Activated CD8-positive, alpha-beta memory T cell treated with anti-CD3 and anti-CD28 coated beads, Interleukin-2, amount 50 U/mL, for 1 hour (primary cell): ENCODE measurements around the gene RPL32.
"Not testable (repeated sequence)": the region's sequence is repeated elsewhere in the genome, so short reads cannot be mapped to it uniquely, and the experiment has no call there.

Experiments
- DNase-seq: peaks from one replicate; pipeline ENCODE4 v3.0.0-alpha.2; 2020; ENCODE audit errors: extremely low read depth

The RPL32 gene

DNA sequence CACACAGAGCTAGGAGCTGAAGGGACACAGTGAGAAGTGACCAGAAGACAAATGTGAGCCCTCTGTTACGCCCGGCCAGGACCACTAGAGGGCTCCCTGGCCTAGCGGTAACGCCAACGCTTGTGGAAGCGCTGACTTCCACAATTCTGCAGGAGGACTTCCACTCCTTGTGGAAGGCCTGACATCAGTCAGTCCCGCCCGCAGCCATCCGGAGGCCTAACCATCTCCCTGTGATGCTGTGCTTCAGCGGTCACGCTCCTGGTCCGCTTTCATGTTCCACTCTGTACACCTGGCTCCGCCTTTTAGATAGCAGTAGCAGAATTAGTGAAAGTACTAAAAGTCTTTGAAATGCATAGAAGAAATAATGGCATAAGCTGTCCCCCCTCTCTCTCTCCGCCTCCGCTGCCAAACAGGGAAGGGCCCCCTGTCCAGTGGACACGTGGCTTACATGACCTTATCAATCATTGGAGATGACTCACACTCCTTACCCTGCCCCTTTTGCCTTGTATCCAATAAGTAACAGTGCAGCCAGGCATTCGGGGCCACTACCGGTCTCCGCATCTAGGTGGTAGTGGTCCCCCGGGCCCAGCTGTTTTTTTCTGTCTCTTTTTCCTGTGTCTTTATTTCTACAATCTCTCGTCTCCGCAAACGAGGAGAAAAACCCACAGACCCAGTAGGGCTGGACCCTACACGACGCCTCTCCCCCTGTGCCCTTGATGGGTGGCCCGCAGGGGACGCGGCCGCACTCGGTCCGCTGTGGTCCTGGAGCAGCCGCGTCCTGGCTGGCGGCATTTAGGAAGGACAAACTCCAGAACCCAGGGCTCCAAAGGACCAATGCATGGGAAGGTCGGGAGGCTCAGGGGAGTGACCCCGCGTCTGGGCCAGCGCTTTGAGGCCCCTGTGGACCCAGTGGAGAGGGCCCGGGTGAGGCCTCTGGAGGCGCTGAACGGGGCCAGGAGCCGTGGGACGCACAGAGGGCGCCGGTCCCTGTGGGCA, 27.0 kb upstream of the RPL32 start:
- no peak for DNase-seq

DNA sequence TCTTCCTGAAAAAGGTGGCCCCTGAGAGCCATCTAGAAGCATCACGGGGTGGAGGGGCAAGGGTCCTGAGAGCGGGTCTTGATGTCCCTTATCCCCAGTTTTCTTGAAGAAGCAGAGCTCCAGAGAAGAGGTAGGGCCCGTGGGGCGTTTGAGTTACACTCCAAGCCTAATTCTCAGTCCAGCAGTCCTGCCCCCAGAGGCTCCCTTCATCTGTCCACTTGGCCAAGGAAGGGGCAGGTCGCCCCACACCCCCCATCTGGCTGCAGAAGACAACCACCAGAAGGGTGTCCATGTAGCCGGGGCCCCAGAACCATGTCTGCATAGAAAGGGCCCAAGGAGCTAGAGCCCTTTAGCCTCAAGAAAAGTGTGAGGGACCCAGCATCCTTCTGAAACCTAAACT, 25.5 kb upstream of the RPL32 start:
- DNase-seq: no peak

DNA sequence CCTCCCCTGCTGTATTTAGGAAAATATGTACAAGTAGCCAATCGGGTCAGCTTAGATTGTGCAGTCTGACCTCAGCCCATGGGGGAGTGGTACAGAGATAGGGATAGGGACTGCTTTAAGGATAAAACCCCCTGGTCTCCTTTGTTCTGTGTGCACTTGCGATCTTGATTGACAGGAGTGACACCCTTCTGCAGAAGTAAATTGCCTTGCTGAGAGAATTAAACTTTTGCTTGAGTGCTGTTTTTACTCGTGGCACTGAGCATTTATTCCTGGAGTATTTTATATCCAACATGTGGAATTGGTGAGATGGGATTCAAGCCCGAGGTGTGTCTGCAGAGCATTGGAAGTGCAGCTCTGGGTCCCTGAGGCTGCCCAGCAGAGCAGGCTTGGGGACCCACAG, 23.9 kb upstream of the RPL32 start:
- no peak for DNase-seq

DNA sequence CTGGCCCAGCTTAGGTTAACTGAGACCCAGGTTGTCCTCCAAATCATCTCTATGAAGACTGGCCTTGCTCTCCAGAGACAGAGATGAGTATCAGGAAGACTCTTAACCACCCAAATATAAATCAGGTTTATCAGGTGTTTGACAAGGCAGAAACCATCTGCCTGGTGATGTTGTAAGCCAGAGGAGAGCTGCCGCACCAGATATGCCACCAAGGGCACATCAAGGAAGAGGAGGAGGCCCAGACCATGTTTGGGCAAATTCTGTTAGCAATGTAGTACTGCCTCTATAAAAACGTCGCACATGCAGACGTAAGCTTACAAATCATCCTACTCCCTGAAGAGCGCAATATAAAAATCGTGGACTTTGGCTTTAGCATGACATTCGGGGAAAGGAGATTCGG, 21.0 kb upstream of the RPL32 start:
- DNase-seq: no peak

DNA sequence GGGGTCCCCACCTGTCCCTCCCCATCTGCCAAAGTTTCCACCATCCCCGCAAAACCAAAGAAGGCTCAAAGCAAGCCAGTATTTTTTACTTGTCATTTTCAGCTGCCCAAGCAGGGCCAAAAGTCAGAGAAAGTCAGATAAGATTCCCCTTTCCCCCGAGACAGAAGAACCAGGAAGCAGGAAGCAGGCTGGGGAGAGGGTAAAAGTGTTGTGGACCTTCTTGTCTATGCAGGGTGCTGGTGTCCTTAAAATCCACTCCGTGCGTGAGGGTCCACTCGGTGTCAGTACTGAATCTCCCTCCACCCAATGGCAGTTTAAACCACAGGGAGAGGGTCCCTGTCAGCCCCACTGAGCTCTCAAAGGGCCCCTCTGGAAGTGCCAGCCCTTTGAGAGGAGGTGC, 20.2 kb upstream of the RPL32 start:
- DNase-seq: no peak

DNA sequence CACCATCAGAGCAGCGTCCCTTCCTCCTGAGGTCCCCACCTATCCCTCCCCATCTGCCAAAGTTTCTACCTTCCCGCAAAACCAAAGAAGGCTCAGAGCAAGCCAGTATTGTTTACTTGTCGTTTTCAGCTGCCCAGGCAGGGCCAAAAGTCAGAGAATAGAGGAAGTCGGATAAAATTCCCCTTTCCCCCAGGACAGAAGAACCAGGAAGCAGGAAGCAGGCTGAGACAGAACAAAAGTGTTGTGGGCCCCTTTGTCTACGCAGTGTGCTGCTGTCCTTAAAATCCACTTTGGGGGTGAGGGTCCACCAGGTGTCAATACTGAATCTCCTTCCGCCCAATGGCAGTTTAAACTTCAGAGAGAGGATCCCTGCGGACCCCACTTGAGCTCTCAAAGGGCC, 18.5 kb upstream of the RPL32 start:
- DNase-seq: no peak

DNA sequence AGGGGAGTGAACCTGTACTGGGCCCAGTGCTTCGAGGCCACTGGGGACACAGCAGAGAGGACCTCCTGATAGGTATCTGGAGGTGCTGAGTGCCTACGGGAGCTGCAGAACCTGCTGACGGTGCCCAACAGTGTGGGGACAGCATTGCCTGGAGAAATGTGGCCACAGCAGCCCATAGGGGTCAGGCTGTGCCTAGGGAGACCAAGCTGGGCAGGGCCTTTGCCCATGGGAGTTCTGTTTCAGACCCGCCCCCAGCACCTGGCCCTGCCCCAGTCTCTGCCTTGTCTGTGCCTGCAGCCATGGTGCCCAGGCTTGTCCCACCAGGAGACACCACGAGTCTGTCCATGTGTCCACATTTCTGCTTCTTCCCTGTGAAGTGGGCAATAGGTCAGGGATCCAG, 15.3 kb upstream of the RPL32 start:
- DNase-seq: no peak

DNA sequence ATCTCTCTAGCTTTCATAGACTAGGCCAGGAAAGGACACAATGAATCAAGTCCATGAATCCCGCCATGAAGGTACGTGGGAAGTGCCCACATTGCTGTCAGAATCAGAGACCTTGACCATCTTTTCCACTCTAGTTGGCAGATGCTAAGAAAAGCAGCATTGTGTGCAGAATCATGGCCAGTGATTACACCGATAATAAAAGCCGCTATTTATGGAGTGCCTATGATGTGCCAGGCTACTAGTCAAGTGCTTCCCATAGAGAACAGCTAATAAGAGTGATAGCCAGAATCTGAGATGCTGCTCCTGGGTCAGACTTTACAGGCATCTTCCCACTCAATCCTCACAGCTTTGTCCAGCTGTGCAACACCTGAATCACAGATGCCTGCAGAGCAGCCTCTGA, 13.2 kb upstream of the RPL32 start:
- DNase-seq: no peak

DNA sequence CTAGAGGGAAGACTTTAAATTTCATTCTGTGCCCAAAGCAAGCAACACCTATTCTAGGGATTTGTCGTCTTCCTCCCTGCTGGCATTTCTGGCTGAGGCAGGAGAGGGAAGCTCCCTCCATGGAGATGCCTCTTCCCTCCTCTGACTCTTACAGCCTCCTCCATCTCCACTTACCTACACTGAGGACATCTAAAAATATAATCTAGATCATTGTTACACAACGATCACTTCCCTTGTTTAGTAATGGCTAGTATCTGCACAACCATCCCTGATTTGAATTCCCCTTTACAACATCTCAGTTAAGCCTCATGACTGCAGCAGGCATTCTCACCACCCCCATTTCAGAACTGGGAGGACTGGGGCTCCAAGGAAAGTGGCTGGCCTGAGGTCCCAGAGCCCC, 12.5 kb upstream of the RPL32 start:
- DNase-seq: not testable (repeated sequence)

DNA sequence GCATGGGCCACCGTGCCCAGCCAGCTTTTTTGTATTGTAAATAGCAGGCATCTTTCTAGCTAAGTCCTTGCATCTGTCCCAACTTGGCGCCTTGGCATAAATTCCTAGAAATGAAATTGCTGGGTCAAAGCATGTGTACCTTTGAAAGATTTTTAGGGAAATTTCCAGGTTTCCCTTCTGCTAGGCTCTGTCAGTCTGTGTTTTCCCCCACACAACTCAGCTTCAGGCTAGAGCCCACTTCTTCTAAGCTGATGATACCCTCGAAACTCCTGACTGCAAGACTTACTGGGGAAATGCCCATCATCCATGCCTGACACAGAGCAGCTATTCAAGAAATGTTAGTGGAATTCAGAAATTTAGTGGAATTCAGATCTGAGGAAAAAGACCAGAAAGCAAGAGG, 10.8 kb upstream of the RPL32 start:
- DNase-seq: no peak

DNA sequence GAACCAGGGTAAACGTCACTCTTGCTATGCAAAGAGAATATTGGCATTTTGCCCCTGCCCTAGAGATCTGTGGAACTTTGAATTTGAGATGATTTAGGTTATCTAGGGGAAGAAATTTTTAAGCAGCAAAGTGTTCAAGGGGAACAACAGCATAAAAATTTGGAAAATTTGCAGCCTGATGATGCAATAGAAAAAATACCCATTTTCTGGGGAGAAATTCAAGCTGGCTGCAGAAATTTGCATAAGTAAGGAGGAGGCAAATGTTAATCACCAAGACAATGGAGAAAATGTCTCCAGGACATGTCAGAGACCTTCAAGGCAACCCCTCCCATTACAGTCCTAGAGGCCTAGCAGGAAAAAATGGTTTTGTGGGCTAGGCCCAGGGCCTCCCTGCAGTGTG, 4.4 kb upstream of the RPL32 start:
- no peak for DNase-seq

DNA sequence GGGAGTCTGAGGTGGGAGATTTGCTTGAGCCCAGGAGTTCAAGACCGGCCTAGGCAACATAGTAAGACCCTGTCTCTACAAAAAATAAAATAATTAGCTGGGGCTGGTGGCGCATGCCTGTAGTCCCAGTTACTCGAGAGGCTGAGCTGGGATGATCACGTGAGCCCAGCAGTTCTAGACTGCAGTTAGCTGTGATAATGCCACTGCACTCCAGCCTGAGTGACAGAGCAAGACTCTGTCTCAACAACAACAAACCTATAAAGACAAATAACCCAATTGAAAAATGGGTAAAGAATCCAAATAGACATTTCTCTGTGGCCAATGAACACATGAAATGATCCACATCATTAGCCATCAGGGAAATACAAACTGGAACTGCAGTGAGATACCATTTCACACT, 1.1 kb upstream of the RPL32 start:
- DNase-seq: no peak

DNA sequence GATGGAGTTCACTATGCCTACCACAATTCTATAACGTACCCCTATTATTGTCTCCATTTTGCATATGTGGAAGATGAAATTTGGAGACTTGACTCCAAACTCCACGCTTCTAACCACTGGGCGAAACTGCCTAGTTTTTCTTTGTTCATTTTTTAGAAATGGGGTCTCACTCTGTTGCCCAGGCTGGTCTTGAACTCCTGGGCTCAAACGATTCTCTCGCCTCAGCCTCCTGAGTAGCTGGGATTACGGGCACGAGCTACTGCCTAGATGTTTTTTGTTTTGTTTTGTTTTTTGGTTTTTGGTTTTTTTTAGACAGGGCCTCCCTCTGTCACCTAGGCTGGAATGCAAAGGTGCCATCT, 584 bp upstream of the RPL32 start:
- no peak for DNase-seq

DNA sequence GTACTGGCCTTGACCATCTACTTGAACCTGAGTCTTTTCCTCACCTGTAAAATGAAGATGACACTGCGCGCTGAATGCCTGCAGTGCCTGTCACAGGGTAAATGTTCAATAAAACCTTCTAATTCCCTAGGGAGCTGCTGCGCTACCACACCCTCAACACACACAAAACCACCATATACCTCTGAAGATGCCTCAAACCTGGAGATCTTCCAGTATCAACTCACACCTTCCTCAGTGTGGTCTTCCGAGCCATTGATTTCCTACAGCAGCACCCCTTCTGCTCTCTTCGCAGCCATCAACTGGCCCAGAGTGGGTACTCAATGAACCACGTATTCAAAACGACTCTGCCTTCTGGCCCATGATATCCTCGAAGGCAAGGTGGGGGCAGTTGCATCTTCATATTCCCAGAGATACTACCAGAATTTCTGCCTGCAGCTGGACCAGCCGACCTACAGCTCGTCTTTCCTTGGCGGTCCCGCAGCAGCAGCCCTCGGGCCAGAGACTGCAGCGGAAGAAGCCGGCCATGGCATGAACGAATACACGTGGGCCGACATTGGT, 695 bp downstream of the RPL32 start:
- no peak for DNase-seq

DNA sequence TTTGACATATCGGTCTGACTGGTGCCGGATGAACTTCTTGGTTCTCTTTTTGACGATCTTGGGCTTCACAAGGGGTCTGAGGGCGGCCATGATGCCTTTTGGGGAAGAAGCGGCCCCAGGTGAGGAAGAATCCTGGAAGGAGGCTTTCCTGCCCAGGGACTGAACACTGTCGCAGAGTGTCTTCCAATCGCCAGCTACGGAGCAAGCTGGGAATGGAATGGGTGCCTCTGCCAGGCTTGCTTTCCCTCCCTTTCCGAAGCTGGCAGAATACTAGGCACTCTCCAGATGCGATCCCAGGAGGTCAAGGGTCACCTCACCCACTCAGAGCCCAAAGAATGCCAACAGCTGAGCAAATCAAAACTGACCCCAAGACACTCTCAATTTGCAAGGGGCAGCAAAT, 1.2 kb downstream of the RPL32 start:
- not testable (repeated sequence) for DNase-seq

DNA sequence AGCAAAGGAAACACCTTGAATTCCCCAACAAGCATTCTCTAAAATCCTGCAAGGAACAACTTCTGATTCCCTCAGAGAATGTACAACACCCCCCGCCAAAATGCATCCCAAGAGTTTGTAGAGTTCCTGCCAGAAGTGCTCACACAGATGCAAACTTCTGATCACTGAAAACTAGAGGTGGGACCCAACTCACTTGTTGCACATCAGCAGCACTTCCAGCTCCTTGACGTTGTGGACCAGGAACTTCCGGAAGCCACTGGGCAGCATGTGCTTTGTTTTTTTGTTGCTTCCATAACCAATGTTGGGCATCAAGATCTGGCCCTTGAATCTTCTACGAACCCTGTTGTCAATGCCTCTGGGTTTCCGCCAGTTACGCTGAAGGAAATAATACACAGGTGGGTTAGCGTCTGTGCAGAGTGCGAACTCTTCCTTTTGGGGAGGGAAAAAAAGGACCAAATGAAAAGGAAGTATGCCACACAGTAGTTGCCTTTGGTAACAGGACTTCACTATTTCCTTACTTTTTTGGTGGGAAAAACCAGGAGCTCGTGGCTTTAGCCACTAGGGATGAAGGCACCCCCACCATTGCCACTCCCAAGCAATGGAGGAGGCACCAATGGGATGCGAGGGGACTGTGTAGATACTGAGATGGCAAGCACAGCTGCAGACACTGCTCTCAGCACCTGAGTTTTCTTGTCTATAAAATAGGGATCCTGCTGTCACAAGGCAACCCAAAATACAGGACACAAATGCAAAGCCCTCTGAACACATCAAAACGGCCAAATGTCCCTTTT, 2.0 kb downstream of the RPL32 start:
- DNase-seq: no peak

DNA sequence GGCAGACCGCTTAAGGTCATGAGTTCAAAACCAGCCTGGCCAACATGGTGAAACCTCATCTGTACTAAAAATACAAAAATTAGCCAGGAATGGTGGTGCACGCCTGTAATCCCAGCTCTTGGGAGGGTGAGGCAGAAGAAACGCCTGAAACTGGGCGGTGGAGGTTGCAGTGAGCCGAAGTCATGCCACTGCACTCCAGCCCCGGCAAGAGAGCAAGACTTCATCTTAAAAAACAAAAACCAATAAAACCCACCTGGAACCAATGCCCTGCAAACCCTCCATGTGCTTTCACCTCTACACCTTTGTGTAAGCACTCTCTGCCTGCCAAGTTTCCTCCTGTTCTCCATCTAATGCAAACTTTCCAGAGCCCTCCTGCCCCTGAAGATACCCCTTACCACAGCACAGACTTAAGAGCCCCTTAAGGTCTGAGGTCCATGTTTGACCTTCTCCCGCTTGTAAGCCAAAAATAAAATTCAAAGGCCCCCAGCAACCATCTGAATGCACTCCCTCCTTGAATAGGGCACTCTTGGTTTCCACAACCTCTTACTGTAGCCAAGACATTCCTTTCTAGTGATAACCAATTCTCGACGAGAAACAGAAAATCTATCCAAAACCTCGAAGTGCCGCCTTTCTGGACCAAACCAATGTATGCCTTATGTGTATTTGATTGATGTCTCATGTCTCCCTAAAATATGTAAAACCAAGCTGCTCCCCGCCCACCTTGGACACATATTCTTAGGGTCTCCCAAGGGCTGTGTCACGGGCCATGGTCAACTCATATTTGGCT, 3.0 kb downstream of the RPL32 start:
- no peak for DNase-seq

DNA sequence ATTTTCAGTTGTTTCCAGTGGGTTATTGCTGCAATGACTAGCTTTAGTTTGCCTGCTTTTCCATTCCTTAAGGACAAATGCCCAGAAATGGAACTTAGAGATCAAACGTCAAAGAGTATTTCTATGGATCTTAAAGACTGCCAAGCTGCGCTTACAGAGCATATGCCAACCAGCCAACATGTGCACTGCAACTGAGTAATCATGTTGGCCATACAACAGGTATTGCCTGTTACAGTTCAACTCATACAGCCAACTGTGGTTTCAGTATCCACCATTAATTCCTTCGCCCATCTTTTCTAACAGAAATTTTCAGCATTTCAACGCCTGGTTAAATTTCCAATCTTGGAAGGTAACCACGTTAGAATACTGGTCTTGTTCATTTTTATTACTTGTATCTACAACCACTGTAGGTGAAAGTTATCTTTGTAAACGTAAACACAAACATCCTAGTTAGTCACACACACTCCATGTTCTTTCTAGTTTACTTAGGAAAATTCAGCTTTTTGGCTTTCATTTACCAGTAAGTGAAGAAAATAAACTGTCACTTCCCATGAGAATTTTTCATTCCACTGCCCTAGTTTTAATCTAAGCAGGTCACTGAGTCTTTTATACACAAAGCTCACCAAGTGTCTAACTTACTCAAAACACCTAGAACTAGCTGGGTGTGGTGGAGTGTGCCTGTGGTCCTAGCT, 3.9 kb downstream of the RPL32 start:
- no peak for DNase-seq

DNA sequence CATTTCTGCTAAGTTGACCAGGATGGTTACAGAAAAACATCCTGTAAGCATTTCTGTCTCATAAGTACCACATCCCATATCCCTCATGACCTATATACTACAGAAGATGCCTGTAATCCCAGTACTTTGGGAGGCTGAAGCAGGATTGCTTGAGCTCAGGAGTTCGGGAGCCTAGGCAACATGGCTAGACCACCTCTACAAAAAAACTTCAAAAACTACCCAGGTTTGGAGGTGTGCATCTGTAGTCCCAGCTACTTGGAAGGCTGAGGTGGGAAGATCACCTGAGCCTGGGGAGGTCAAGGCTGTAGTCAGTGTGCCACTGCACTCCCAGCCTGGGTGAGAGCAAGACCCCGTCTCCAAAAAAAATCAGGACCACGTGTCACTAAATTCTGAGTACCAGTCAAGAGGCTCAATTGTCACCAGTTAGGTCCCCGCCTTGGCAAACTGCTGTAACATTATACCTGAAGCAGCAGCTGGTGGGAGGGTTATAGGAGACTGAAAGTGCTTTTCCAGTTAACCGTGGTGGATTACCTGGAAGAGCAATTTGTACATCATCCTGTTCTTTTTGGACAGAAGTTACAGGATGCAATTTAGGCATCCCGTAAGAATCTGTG, 6.2 kb downstream of the RPL32 start:
- DNase-seq: no peak

DNA sequence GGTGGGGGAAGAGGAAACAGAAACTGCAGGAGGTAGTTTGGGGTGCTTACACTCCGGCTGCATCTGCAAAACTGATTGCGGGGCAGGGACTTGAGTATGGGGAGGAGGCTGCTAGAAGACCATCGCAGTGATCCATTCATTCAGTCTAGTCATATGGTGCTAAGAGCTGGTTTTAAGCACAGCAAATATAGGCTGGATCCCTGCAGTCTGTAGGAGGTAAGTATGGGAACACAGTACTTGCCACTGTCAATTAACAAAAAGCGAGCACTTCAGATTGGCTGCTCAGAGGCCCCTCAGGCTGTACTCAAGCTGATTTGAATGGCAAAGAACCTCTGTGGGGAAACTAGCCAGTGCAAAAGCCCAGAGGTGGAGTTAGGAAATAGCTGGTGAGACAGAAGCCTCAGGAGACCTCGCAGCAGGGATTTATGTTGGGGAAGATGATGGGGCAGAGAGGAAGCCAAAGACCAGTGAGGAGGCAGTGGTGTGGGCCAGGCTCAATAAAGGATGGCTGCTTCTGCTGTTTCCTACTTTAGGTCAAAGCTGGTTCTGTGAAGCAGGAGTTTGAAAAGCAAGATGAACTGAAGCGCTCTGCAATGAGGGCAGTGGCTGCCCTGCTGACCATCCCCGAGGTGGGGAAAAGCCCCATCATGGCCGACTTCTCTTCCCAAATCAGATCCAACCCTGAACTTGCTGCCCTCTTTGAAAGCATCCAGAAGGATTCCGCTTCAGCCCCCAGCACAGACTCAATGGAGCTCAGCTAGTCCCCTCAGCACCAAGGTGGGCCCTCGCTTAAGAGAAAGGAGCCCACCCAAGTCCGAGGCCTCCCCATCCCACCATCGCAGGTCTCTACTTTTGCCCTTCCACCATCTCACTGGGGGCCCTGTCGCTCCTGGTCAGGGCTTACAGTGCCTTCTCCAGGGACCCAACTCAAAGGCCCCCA, 7.9 kb downstream of the RPL32 start:
- no peak for DNase-seq
